BE2C (cell line): ENCODE measurements around the gene RARG.
A peak's percentile ranks its signal among the peaks of the same experiment; 100 is the strongest.

Experiments used
- DNase-seq: peaks from one replicate; pipeline ENCODE4 v3.0.0-alpha.2; 2020
- H3K27me3 ChIP-seq: fragments of 250-450 bp; sonication (Bioruptor Pico); 2 replicates; pipeline ENCODE4 v1.5.1; 2020; ENCODE audit warnings: mild to moderate bottlenecking
- H3K36me3 ChIP-seq: fragments of 250-450 bp; sonication (Bioruptor Pico); 2 replicates; pipeline ENCODE4 v1.5.1; 2020; ENCODE audit warnings: mild to moderate bottlenecking
- H3K4me1 ChIP-seq: fragments of 250-450 bp; sonication (Bioruptor Pico); 2 replicates; pipeline ENCODE4 v1.5.1; 2020
- H3K4me3 ChIP-seq: 2 replicates; pipeline ENCODE4 v1.5.1; 2011; ENCODE audit warnings: low read depth, low read length
- H3K9me3 ChIP-seq: fragments of 250-450 bp; sonication (Bioruptor Pico); 2 replicates; pipeline ENCODE4 v1.5.1; 2020
- TF ChIP-seq, protein P1 (sequence below): IDR thresholded peaks from 2 replicates; pipeline ENCODE4 v1.5.1; 2012; ENCODE audit warnings: mild to moderate bottlenecking, low read depth, low read length

RARG gene

DNA sequence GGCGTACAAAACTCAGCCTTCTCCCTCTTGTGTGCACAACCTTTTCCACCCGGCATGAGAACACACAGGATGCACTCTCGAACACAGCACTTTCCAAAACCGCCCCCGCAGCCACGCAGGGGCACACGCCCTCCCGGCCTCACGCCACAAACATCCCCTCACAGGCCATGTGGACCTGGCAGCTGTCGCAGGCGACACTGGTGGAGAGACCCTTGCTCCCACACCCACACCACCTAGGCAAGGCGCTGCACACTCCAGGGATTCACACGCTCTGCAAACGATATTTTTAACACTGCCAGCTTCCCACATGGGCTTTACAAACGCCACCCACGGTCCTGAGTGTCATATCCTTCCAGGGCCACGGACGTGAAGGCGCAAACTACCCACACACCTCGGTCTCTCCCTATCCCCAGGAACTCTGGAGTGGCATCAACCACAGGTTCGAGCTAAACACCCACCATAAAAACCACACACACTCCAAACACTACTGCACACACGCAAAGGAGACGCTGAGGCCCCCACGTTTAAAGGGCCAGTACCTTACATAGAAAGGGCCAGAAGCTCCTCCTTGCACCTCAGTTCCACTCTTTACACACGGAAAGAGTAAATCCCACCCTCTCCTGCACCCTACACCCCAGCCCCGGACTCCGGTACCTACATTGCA lies 12.6 kb downstream of the RARG start:
- no peaks in the 10 kb centered on the region for H3K36me3 ChIP-seq
- H3K27me3 ChIP-seq, result no peaks in the 10 kb centered on the region
- no peak for DNase-seq
- H3K4me3 ChIP-seq, result peak overlapping the region; percentile 59
- H3K4me1 ChIP-seq, result peaks cover 10% of the 10 kb centered on the region
- TF ChIP-seq, protein P1, sequence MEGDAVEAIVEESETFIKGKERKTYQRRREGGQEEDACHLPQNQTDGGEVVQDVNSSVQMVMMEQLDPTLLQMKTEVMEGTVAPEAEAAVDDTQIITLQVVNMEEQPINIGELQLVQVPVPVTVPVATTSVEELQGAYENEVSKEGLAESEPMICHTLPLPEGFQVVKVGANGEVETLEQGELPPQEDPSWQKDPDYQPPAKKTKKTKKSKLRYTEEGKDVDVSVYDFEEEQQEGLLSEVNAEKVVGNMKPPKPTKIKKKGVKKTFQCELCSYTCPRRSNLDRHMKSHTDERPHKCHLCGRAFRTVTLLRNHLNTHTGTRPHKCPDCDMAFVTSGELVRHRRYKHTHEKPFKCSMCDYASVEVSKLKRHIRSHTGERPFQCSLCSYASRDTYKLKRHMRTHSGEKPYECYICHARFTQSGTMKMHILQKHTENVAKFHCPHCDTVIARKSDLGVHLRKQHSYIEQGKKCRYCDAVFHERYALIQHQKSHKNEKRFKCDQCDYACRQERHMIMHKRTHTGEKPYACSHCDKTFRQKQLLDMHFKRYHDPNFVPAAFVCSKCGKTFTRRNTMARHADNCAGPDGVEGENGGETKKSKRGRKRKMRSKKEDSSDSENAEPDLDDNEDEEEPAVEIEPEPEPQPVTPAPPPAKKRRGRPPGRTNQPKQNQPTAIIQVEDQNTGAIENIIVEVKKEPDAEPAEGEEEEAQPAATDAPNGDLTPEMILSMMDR, result no peak
- H3K9me3 ChIP-seq, result no peaks in the 10 kb centered on the region

DNA sequence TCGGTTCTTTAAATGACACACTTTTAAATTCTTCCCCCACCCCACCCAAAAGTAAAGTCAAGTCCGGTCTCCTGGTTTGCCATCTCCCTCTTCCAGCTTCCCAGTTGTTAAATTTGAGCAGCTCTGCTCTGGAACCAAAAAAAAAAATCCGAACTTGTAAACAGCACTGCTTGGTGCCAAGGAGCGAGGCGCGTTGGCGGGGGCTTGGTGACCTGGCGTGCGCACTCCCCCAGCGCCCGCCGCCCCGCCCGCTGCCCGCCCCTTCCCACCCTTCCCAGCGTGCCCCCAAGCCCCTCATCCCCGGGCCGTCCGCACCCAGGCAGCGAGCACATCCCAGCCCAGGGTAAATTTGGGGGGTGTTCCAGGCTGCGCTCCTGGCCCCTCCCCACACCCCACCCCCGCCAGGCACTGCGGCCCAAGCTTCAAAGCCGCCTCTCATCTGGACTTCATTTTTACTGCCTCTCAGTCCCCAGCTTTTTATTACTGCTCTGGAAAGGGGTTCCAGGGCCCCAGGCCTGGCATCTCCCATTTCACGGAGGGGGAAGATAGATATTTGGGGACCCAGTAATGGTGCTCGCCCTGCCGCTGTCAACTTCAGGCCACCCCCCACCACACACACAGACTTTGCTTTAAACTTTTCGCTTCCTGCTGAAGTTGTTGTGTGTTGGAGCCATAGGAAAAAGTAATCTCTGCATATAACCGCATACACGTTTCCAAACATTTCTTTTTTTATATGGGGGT lies 13.3 kb downstream of the RARG start:
- no peaks in the 10 kb centered on the region for H3K9me3 ChIP-seq
- no peaks in the 10 kb centered on the region for H3K36me3 ChIP-seq
- DNase-seq, result no peak
- H3K27me3 ChIP-seq, result no peaks in the 10 kb centered on the region
- no peak overlapping the region for H3K4me3 ChIP-seq
- TF ChIP-seq, protein P1, result no peak
- H3K4me1 ChIP-seq, result peaks cover 10% of the 10 kb centered on the region

DNA sequence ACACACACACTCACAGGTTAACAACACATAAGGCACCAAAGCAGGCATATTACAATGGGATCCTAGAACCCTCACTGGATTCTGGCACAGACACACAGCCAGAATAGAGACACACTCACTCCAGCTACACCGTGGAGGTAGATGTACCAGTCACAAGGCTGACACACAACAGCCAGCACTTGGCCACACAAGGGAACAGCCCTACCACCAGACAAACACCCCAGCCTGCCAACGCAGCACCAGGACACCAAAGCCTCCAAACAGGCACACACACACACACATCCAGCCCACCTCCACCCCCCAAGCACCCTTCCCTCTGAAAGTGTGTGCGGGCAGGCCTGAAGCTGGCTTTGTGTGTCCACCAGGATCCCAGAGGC lies 14.1 kb downstream of the RARG start:
- no peak for DNase-seq
- Histone ChIP-seq H3K4me3 (no peak overlapping the region), H3K4me1 (peaks cover 12% of the 10 kb centered on the region), H3K27me3 (no peaks in the 10 kb centered on the region), H3K36me3 (no peaks in the 10 kb centered on the region), H3K9me3 (no peaks in the 10 kb centered on the region)
- TF ChIP-seq, protein P1, result no peak

DNA sequence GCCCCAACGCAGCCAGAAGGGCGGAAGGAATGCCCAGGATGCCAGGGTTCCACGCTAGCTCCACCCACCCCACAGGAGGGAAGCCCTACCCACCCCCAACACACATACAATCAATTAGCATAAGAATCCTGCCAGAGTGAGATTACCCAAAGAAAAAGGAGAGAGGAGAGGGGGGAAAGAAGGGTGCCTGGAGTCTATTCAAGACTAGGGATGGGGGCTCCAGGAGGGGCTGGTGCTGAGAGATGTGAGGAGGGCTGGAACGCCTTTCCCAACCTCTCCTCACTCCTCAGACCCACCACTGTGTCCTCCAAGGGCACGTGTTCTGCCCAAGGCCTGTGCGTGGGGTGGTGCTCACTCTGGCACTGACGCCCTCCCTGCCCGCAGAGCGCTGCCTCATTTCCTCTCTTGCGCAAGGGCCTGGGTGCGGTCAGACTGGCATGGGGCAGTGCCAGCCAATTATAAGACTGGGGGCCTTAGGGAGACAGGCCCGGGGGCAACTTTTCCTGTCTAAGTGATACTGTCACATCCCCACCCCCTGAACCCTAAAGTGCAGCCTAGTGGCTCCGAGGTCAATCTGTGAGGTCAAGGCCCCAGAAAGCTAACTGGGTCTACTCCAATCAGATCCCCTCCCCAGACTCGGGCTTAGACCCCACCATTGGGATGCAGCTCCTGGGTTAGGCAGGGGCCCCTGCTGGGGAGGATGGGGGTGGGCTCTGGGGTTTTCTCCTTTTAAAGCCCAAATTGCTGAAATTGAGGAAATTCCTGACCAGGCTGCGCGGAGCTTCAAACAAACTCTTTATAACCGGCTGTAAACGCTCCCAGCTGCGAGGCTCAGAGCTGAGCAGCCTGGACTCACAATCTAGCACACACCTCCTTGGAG lies 14.7 kb downstream of the RARG start:
- H3K36me3 ChIP-seq, result 0 out of 2 replicates have a peak, but pooled peaks cover 2% of the 10 kb centered on the region
- H3K4me3 ChIP-seq, result no peak overlapping the region
- peaks cover 7% of the 10 kb centered on the region; the same call in 1 of the 2 replicates for H3K4me1 ChIP-seq
- no peaks in the 10 kb centered on the region for H3K9me3 ChIP-seq
- H3K27me3 ChIP-seq, result no peaks in the 10 kb centered on the region
- TF ChIP-seq, protein P1, result no peak
- no peak for DNase-seq

DNA sequence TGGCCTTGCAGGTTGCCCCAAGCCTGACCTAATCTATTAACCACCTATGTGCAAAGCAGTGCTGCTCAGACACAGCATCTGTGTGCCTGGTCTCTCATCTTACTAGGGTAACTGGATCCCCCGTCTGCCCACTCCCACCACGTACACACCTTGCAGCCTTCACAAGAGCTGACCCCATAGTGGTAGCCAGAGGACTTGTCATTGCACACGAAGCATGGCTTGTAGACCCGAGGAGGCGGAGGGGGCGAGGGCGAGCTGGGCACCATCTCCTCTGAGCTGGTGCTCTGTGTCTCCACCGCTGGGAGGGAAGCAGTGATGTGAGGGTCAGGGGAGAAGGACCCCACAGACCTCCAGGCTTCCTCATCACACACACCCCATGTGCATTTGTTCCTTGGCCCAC lies 16.5 kb downstream of the RARG start:
- no peak overlapping the region for H3K4me3 ChIP-seq
- DNase-seq, result no peak
- no peaks in the 10 kb centered on the region for H3K9me3 ChIP-seq
- TF ChIP-seq, protein P1, result no peak
- 0 out of 2 replicates have a peak, but pooled peaks cover 2% of the 10 kb centered on the region for H3K36me3 ChIP-seq
- no peaks in the 10 kb centered on the region for H3K27me3 ChIP-seq
- peaks cover 4% of the 10 kb centered on the region; the same call in 1 of the 2 replicates for H3K4me1 ChIP-seq
